HG03095 (cell line): Measurements from ENCODE around the gene SLC35E3.
A peak's percentile ranks its signal among the peaks of the same experiment; 100 is the strongest.

ENCODE experiments used
- ATAC-seq: cut with Tn5 transposase; IDR thresholded peaks from one replicate; pipeline ENCODE4 v1.9.1; 2021; ENCODE audit warnings: moderate library complexity; ENCODE audit not compliant: unreplicated experiment

The SLC35E3 gene

GRCh38 chr12:68769941-68770340 is 24.0 kb downstream of the SLC35E3 start:
- no peak for ATAC-seq

- no peak for ATAC-seq
Measured at GRCh38 chr12:68771223-68771925, 25.4 kb downstream of the SLC35E3 start.

GRCh38 chr12:68772714-68773113 is 26.7 kb downstream of the SLC35E3 start:
- ATAC-seq = no peak

GRCh38 chr12:68773582-68773981 is 27.6 kb downstream of the SLC35E3 start:
- ATAC-seq = no peak

GRCh38 chr12:68775121-68775630 is 29.2 kb downstream of the SLC35E3 start:
- ATAC-seq = no peak

- no peak for ATAC-seq
Measured at GRCh38 chr12:68776976-68777610, 31.1 kb downstream of the SLC35E3 start.

GRCh38 chr12:68779280-68779679 is 33.3 kb downstream of the SLC35E3 start:
- no peak for ATAC-seq

GRCh38 chr12:68780731-68781130 is 34.8 kb downstream of the SLC35E3 start:
- ATAC-seq = no peak

- ATAC-seq = no peak
Measured at GRCh38 chr12:68781728-68782127, 35.8 kb downstream of the SLC35E3 start.

GRCh38 chr12:68784015-68784414 is 38.0 kb downstream of the SLC35E3 start:
- ATAC-seq = no peak

GRCh38 chr12:68785358-68785757 is 39.4 kb downstream of the SLC35E3 start:
- no peak for ATAC-seq

- ATAC-seq = no peak
Measured at GRCh38 chr12:68785823-68786222, 39.8 kb downstream of the SLC35E3 start.

- no peak for ATAC-seq
Measured at GRCh38 chr12:68786929-68787328, 41.0 kb downstream of the SLC35E3 start.

- ATAC-seq = no peak
Measured at GRCh38 chr12:68788554-68789143, 42.7 kb downstream of the SLC35E3 start.

- ATAC-seq = no peak
Measured at GRCh38 chr12:68789144-68789878, 43.3 kb downstream of the SLC35E3 start.

- ATAC-seq = no peak
Measured at GRCh38 chr12:68790081-68790951, 44.3 kb downstream of the SLC35E3 start.

- ATAC-seq = no peak
Measured at GRCh38 chr12:68790952-68791234, 44.9 kb downstream of the SLC35E3 start.

GRCh38 chr12:68791897-68792481 is 46.0 kb downstream of the SLC35E3 start:
- ATAC-seq = no peak

- ATAC-seq = peak; percentile 89
Measured at GRCh38 chr12:68792952-68793351, 47.0 kb downstream of the SLC35E3 start.

- ATAC-seq = no peak
Measured at GRCh38 chr12:68793436-68793835, 47.5 kb downstream of the SLC35E3 start.
